ENCODE measurements around the gene MAN1A2. TPM values are rescaled to one million over a fixed set of nuclear protein-coding genes. Genes with fewer than 3 reads are reported as not detected.

Gene MAN1A2
- total RNA-seq, 1 donor = 51.0 TPM

DNA sequence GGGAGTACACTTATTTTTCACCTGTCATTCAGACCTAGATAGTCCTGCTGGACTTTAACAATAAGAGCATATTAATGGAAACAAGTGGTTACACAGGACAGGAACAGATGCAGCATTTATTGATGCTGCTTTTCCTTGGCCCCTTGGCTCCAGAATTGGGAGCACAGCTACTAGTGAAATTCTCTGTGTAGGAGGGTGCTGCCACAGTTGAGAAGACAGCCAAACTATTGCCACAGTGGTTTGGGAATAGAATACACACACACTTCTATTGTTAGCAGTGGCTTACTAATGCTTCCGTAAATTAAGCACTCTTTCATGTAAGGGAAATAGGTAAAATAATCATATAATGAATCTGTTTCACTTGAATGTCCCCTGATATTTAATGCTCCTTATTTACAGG, 133.3 kb downstream of the MAN1A2 start:
- H3K79me2 ChIP-seq (ENCODE audit: insufficient read depth, low read length) = no peaks in the 10 kb centered on the region
- H3K4me3 ChIP-seq (ENCODE audit: insufficient read depth, low read length) = no peak overlapping the region
- no peak overlapping the region for H3K27ac ChIP-seq (ENCODE audit: low read depth, low read length)
- DNase-seq (ENCODE audit: insufficient read length, low spot score, missing footprints) = no peak
- H3K4me2 ChIP-seq (ENCODE audit: insufficient read depth, low read length) = no peak overlapping the region
- peaks cover 8% of the 10 kb centered on the region for H3K4me1 ChIP-seq (ENCODE audit: insufficient read depth, low read length)
- TF ChIP-seq, protein P1, sequence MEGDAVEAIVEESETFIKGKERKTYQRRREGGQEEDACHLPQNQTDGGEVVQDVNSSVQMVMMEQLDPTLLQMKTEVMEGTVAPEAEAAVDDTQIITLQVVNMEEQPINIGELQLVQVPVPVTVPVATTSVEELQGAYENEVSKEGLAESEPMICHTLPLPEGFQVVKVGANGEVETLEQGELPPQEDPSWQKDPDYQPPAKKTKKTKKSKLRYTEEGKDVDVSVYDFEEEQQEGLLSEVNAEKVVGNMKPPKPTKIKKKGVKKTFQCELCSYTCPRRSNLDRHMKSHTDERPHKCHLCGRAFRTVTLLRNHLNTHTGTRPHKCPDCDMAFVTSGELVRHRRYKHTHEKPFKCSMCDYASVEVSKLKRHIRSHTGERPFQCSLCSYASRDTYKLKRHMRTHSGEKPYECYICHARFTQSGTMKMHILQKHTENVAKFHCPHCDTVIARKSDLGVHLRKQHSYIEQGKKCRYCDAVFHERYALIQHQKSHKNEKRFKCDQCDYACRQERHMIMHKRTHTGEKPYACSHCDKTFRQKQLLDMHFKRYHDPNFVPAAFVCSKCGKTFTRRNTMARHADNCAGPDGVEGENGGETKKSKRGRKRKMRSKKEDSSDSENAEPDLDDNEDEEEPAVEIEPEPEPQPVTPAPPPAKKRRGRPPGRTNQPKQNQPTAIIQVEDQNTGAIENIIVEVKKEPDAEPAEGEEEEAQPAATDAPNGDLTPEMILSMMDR (IDR thresholded peaks at IDR 0.05; ENCODE audit: extremely low read depth, low read depth, low read length) = no peak
- H3K27me3 ChIP-seq (ENCODE audit: insufficient read depth, low read length) = no peaks in the 10 kb centered on the region
- H4K20me1 ChIP-seq (ENCODE audit: insufficient read depth, low read length) = no peaks in the 10 kb centered on the region
- no peaks in the 10 kb centered on the region for H3K9me3 ChIP-seq (ENCODE audit: low read depth, low read length)
- no peak overlapping the region for H2AFZ ChIP-seq (ENCODE audit: low read length)
- peaks cover 4% of the 10 kb centered on the region for H3K36me3 ChIP-seq (ENCODE audit: insufficient read depth, low read length)

DNA sequence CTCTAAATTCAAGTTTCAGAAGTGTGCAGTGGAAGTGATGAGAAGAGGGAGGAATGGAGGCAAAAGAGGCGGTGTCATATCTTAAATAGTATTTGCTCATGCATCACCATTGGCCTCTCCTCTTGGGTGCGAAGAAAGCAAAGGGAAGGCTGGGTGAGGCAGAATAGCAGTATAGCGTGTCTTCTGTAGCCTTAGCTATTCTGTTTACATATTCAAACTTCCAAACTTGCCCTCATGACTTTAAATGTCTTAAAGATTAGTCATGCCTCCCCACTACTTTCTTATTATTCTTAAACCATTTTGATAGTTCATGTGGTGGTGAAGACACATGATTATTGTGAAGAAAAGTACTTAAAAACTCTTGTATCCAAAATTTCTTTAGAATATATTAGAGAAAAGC, 134.0 kb downstream of the MAN1A2 start:
- TF ChIP-seq, protein P1 (IDR thresholded peaks at IDR 0.05; ENCODE audit: extremely low read depth, low read depth, low read length) = no peak
- Histone ChIP-seq H4K20me1 (ENCODE audit: insufficient read depth, low read length) (no peaks in the 10 kb centered on the region), H3K79me2 (ENCODE audit: insufficient read depth, low read length) (no peaks in the 10 kb centered on the region), H3K4me1 (ENCODE audit: insufficient read depth, low read length) (peaks cover 8% of the 10 kb centered on the region), H3K4me2 (ENCODE audit: insufficient read depth, low read length) (no peak overlapping the region), H3K27me3 (ENCODE audit: insufficient read depth, low read length) (no peaks in the 10 kb centered on the region), H3K4me3 (ENCODE audit: insufficient read depth, low read length) (no peak overlapping the region), H3K27ac (ENCODE audit: low read depth, low read length) (peak overlapping the region; percentile 42), H3K9me3 (ENCODE audit: low read depth, low read length) (no peaks in the 10 kb centered on the region), H2AFZ (ENCODE audit: low read length) (no peak overlapping the region), H3K36me3 (ENCODE audit: insufficient read depth, low read length) (peaks cover 4% of the 10 kb centered on the region)
- no peak for DNase-seq (ENCODE audit: insufficient read length, low spot score, missing footprints)

DNA sequence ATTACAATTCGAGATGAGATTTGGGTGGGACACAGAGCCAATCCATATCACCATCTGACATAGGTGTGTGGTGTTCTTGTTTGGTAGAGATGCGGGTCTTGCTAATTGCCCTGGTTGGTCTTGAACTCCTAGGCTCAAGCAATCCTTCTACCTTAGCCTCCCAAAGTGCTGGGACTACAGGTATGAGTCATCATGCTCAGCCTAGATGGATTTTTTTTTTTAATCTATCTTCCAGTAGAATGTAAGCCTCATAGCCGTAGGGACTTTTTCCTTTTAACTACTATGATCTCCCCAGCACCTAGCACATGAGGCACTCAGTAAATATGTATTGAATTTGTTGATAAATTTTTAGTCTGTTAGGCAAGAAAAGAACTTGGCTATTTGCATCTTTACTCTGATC, 144.0 kb downstream of the MAN1A2 start:
- H3K4me3 ChIP-seq (ENCODE audit: insufficient read depth, low read length) = no peak overlapping the region
- no peak for DNase-seq (ENCODE audit: insufficient read length, low spot score, missing footprints)
- H2AFZ ChIP-seq (ENCODE audit: low read length) = no peak overlapping the region
- H3K79me2 ChIP-seq (ENCODE audit: insufficient read depth, low read length) = no peaks in the 10 kb centered on the region
- no peaks in the 10 kb centered on the region for H3K4me1 ChIP-seq (ENCODE audit: insufficient read depth, low read length)
- no peaks in the 10 kb centered on the region for H3K27me3 ChIP-seq (ENCODE audit: insufficient read depth, low read length)
- H4K20me1 ChIP-seq (ENCODE audit: insufficient read depth, low read length) = no peaks in the 10 kb centered on the region
- H3K9me3 ChIP-seq (ENCODE audit: low read depth, low read length) = no peaks in the 10 kb centered on the region
- no peak overlapping the region for H3K4me2 ChIP-seq (ENCODE audit: insufficient read depth, low read length)
- H3K27ac ChIP-seq (ENCODE audit: low read depth, low read length) = no peak overlapping the region
- H3K36me3 ChIP-seq (ENCODE audit: insufficient read depth, low read length) = peaks cover under 1% of the 10 kb centered on the region
- TF ChIP-seq, protein P1 (IDR thresholded peaks at IDR 0.05; ENCODE audit: extremely low read depth, low read depth, low read length) = no peak

DNA sequence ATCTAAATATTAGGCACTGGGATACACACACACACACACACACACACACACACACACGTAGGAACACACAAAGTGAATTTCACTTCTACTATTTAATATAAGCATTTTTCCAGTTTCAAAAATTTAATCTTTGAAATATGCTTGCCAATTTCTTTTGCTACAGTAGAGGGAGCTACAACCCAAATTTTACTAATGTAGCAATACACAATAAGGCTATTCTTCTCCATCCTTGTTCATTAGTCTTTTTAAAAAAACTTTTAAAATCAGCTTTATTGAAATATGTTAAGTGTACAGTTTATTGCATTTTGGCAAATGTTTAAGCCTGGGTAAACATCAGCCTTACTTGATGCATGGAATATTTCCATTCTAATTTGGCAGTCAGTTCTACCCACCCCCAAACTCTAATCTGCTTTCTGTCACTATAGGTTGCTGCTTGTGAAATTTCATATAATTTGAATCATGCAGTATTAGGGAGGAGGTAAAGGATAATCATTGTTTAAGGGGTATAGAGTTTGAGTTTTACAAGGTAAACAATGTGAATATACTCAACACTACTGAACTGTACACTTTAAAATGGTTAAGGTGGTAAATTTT, 145.6 kb downstream of the MAN1A2 start:
- Histone ChIP-seq H3K27me3 (ENCODE audit: insufficient read depth, low read length) (no peaks in the 10 kb centered on the region), H2AFZ (ENCODE audit: low read length) (no peak overlapping the region), H3K9me3 (ENCODE audit: low read depth, low read length) (no peaks in the 10 kb centered on the region), H3K4me2 (ENCODE audit: insufficient read depth, low read length) (no peak overlapping the region), H4K20me1 (ENCODE audit: insufficient read depth, low read length) (no peaks in the 10 kb centered on the region), H3K79me2 (ENCODE audit: insufficient read depth, low read length) (no peaks in the 10 kb centered on the region), H3K27ac (ENCODE audit: low read depth, low read length) (no peak overlapping the region), H3K4me1 (ENCODE audit: insufficient read depth, low read length) (no peaks in the 10 kb centered on the region), H3K36me3 (ENCODE audit: insufficient read depth, low read length) (peaks cover 7% of the 10 kb centered on the region), H3K4me3 (ENCODE audit: insufficient read depth, low read length) (no peak overlapping the region)
- TF ChIP-seq, protein P1 (IDR thresholded peaks at IDR 0.05; ENCODE audit: extremely low read depth, low read depth, low read length) = peak; percentile 68
- DNase-seq (ENCODE audit: insufficient read length, low spot score, missing footprints) = peak; percentile 19
